Measurements from ENCODE around the gene DPP6.

DPP6 gene

GRCh38 chr7:154916856-154917807 is 864.9 kb downstream of the DPP6 start:
- TF ChIP-seq YY1 (IDR thresholded peaks at IDR 0.05; ENCODE audit: low read depth), result no peak
- no peak for TF ChIP-seq NFIC (IDR thresholded peaks at IDR 0.05)

DNA sequence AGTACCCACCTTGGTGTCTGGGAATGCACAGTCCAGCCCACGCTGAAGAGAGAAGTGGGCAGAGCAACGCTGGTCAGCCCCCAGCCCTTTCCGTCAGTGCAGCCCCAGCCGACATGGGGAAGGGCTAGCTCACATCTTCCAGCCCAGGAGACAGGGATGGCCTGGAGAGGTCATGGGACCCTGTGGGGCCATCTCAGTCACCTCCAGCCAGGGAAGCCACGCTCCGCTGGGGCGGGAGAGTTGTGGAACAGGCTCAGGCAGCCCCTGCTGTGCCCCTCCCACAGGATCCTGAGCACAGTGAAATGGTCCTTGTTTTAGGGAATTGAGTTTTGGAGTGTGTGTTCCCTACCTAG is 865.6 kb downstream of the DPP6 start:
- no peak for TF ChIP-seq TCF12 (IDR thresholded peaks at IDR 0.05; ENCODE audit: low read depth)
- TF ChIP-seq NFIC (IDR thresholded peaks at IDR 0.05), result no peak
- TF ChIP-seq REST (IDR thresholded peaks at IDR 0.05; ENCODE audit: low read depth), result no peak
- TF ChIP-seq FOXM1 (IDR thresholded peaks at IDR 0.05; ENCODE audit: borderline replicate concordance, low read depth), result no peak
- no peak for TF ChIP-seq TEAD4 (IDR thresholded peaks at IDR 0.05)
- no peak for TF ChIP-seq YY1 (IDR thresholded peaks at IDR 0.05; ENCODE audit: low read depth)
- no peak for TF ChIP-seq ZBTB7A (IDR thresholded peaks at IDR 0.05; ENCODE audit: low read depth)
- TF ChIP-seq CREB1 (IDR thresholded peaks at IDR 0.05; ENCODE audit: low read depth), result no peak
- TF ChIP-seq EP300 (IDR thresholded peaks at IDR 0.05; ENCODE audit: borderline replicate concordance), result no peak
- no peak for TF ChIP-seq CEBPB (IDR thresholded peaks at IDR 0.05)
- TF ChIP-seq EGR1 (IDR thresholded peaks at IDR 0.05), result no peak
- TF ChIP-seq, protein P1, sequence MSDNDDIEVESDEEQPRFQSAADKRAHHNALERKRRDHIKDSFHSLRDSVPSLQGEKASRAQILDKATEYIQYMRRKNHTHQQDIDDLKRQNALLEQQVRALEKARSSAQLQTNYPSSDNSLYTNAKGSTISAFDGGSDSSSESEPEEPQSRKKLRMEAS (IDR thresholded peaks at IDR 0.05), result no peak
- no peak for TF ChIP-seq TAF1 (IDR thresholded peaks at IDR 0.05; ENCODE audit: low read depth)
- TF ChIP-seq, protein P2, sequence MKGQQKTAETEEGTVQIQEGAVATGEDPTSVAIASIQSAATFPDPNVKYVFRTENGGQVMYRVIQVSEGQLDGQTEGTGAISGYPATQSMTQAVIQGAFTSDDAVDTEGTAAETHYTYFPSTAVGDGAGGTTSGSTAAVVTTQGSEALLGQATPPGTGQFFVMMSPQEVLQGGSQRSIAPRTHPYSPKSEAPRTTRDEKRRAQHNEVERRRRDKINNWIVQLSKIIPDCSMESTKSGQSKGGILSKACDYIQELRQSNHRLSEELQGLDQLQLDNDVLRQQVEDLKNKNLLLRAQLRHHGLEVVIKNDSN (IDR thresholded peaks at IDR 0.05), result no peak
- no peak for TF ChIP-seq RAD21 (IDR thresholded peaks at IDR 0.05; ENCODE audit: low read depth)

GRCh38 chr7:154918266-154918665 is 866.1 kb downstream of the DPP6 start:
- no peak for TF ChIP-seq CEBPB (IDR thresholded peaks at IDR 0.05)
- no peak for TF ChIP-seq EGR1 (IDR thresholded peaks at IDR 0.05)
- TF ChIP-seq CREB1 (IDR thresholded peaks at IDR 0.05; ENCODE audit: low read depth), result no peak
- TF ChIP-seq EP300 (IDR thresholded peaks at IDR 0.05; ENCODE audit: borderline replicate concordance), result no peak
- TF ChIP-seq TAF1 (IDR thresholded peaks at IDR 0.05; ENCODE audit: low read depth), result no peak
- TF ChIP-seq TCF12 (IDR thresholded peaks at IDR 0.05; ENCODE audit: low read depth), result no peak
- TF ChIP-seq NFIC (IDR thresholded peaks at IDR 0.05), result no peak
- TF ChIP-seq TEAD4 (IDR thresholded peaks at IDR 0.05), result no peak
- TF ChIP-seq ZBTB7A (IDR thresholded peaks at IDR 0.05; ENCODE audit: low read depth), result no peak
- TF ChIP-seq REST (IDR thresholded peaks at IDR 0.05; ENCODE audit: low read depth), result no peak
- no peak for TF ChIP-seq YY1 (IDR thresholded peaks at IDR 0.05; ENCODE audit: low read depth)
- no peak for TF ChIP-seq RAD21 (IDR thresholded peaks at IDR 0.05; ENCODE audit: low read depth)

DNA sequence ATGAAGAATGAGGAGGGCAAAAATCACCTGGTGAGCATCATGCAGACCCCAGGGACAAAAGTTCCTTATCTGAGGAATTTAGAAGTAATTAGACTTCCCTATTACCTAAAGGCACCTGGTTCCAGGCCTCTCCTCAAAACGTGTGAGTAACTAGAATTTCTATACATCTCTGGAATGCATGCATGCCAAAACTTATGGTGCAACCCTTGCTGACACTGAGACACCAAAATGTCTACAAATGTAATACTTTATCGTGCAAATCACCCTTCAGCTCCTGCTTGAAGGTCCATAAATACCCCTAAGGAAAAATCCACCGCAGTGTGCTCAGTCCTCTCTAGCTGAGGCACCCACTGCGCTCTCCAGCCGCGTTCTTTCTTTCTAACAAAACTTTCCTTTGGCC is 866.5 kb downstream of the DPP6 start:
- TF ChIP-seq CEBPB (IDR thresholded peaks at IDR 0.05) (no peak), RAD21 (IDR thresholded peaks at IDR 0.05; ENCODE audit: low read depth) (no peak), EP300 (IDR thresholded peaks at IDR 0.05; ENCODE audit: borderline replicate concordance) (no peak), TAF1 (IDR thresholded peaks at IDR 0.05; ENCODE audit: low read depth) (no peak), ZBTB7A (IDR thresholded peaks at IDR 0.05; ENCODE audit: low read depth) (no peak), CREB1 (IDR thresholded peaks at IDR 0.05; ENCODE audit: low read depth) (no peak), YY1 (IDR thresholded peaks at IDR 0.05; ENCODE audit: low read depth) (no peak), TCF12 (IDR thresholded peaks at IDR 0.05; ENCODE audit: low read depth) (no peak), REST (IDR thresholded peaks at IDR 0.05; ENCODE audit: low read depth) (no peak), NFIC (IDR thresholded peaks at IDR 0.05) (no peak), FOXM1 (IDR thresholded peaks at IDR 0.05; ENCODE audit: borderline replicate concordance, low read depth) (no peak), EGR1 (IDR thresholded peaks at IDR 0.05) (no peak)
- TF ChIP-seq, protein P2 (IDR thresholded peaks at IDR 0.05), result no peak
- TF ChIP-seq, protein P1 (IDR thresholded peaks at IDR 0.05), result no peak

Data from Ishikawa (cell line).